Measurements from ENCODE around the gene PSMA3.

The PSMA3 gene

DNA sequence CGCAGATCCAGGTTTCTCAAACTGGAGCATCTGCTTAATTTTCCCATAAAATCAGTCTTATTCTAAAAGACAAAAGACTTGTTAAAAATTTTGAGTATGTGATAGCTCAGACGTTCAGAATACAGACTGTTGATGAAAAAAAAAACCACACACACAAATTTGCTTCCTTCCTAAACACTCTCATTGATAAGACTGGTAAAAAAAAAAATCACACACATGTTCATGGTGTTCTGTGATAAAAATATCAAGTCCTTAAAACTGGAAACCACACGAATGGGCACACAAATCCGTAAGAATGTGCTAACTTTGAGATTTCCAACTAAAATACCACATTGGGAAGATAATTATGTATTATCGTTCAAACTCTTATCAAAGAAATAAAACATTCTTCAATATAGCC, 47.0 kb downstream of the PSMA3 start:
- Histone ChIP-seq H3K4me1 (peaks cover 6 to 50% (median 13%) of the 10 kb centered on the region in 10 experiments; a peak in 18 of 20 replicates), H3K4me3 (no peak overlapping the region), H3K27me3 (no peaks in the 10 kb centered on the region), H4K20me1 (peaks cover 89 to 100% (median 99%) of the 10 kb centered on the region in 11 experiments; a peak in 21 of 22 replicates), H3K36me3 (peaks cover 86 to 94% (median 91%) of the 10 kb centered on the region in 11 experiments), H3K9ac (no peak overlapping the region), H3K4me2 (no peak overlapping the region), H3K27ac (no peak overlapping the region), H3K9me3 (replicated peaks in 1 of 11) (no peaks in the 10 kb centered on the region)
- no peak for TF ChIP-seq Cebpa-rat (IDR thresholded peaks at IDR 0.05)

DNA sequence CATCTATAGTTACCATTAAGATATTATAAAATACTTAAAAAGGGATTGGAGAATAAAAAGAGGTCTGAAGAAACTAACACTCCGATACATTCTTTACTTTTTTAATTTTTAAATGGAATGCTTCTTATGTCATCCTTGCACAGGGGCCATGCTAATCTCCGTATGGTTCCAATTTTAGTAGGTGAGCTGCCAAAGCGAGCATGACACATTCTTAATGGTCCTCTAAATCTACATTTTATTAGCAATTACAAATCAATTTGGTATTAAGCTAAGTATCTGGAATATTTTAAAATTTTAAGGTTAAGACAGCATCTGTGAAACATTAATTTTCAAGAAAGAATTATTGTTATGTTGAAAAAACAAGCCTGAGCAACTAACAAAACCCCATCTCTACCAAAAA, 47.5 kb downstream of the PSMA3 start:
- H3K4me2 ChIP-seq: no peak overlapping the region
- peaks cover 82 to 88% (median 85%) of the 10 kb centered on the region in 11 experiments for H3K36me3 ChIP-seq
- peaks cover 6 to 50% (median 13%) of the 10 kb centered on the region in 10 experiments; a peak in 18 of 20 replicates for H3K4me1 ChIP-seq
- peaks cover 94 to 100% (median 100%) of the 10 kb centered on the region in 11 experiments; a peak in 21 of 22 replicates for H4K20me1 ChIP-seq
- H3K9me3 ChIP-seq (replicated peaks in 1 of 11): no peaks in the 10 kb centered on the region
- no peak overlapping the region for H3K27ac ChIP-seq
- H3K9ac ChIP-seq: no peak overlapping the region
- TF ChIP-seq Cebpa-rat (IDR thresholded peaks at IDR 0.05): no peak
- H3K4me3 ChIP-seq: no peak overlapping the region
- H3K27me3 ChIP-seq: no peaks in the 10 kb centered on the region

DNA sequence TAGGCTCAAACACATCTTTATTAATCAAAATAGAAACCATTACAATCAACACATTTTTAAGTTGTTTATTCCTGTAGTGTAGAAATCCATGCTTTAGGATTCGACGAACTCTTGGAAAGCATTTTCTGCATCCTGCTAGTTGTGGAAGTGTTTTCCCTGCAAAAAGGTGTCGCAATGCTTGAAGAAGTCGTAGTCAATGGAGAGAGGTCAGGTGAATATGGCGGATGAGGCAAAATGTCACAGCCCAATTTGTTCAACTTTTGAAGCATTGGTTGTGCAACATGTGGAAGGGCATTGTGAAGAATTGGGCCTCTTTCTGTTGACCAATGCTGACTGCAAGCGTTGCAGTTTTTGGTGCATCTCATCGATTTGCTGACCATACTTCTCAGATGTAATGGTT, 49.6 kb downstream of the PSMA3 start:
- peaks cover 62 to 68% (median 65%) of the 10 kb centered on the region in 11 experiments for H3K36me3 ChIP-seq
- peak overlapping the region in 3 of 11 experiments; percentile 3 to 91 (median 84); a peak in 4 of 22 replicates for H3K4me2 ChIP-seq
- H3K27me3 ChIP-seq: no peaks in the 10 kb centered on the region
- no peak overlapping the region for H3K4me3 ChIP-seq
- peaks cover 78 to 90% (median 84%) of the 10 kb centered on the region in 11 experiments; a peak in 21 of 22 replicates for H4K20me1 ChIP-seq
- no peaks in the 10 kb centered on the region for H3K9me3 ChIP-seq (replicated peaks in 1 of 11)
- no peak overlapping the region for H3K27ac ChIP-seq
- H3K9ac ChIP-seq: no peak overlapping the region
- H3K4me1 ChIP-seq: peaks cover 6 to 42% (median 13%) of the 10 kb centered on the region in 10 experiments; a peak in 18 of 20 replicates
- peak in 1 of 11 experiments; percentile 61; a peak in 3 of 22 replicates for TF ChIP-seq Cebpa-rat (IDR thresholded peaks at IDR 0.05)

DNA sequence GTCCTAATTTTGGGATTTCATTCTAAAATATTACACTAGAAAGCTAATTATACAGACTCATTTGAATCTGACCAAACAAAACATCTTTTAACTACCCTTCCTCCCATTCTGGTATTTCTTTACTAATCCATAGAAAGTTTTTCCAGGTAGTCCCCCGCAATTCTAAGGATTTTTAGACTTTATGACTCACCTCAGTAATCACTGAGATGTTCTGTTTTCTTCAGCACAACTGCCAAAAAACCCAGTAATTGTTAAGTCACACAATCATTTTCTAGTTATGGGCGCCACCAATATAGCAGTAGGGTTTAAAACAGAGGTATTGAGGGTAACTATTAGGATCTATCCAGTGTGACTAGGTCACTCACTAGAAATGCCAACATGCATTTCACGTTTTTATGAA, 52.1 kb downstream of the PSMA3 start:
- Histone ChIP-seq H3K4me2 (peak overlapping the region; percentile 71 to 94 (median 86)), H3K9me3 (replicated peaks in 1 of 11) (no peaks in the 10 kb centered on the region), H3K27me3 (no peaks in the 10 kb centered on the region), H4K20me1 (peaks cover 55 to 73% (median 59%) of the 10 kb centered on the region in 11 experiments; a peak in 21 of 22 replicates), H3K9ac (peak overlapping the region; percentile 89 to 97 (median 93)), H3K4me1 (peaks cover 7 to 45% (median 23%) of the 10 kb centered on the region in 10 experiments), H3K27ac (peak overlapping the region; percentile 92 to 98 (median 96)), H3K36me3 (peaks cover 40 to 53% (median 45%) of the 10 kb centered on the region in 11 experiments), H3K4me3 (peak overlapping the region; percentile 76 to 99 (median 92))
- TF ChIP-seq Cebpa-rat (IDR thresholded peaks at IDR 0.05): no peak

DNA sequence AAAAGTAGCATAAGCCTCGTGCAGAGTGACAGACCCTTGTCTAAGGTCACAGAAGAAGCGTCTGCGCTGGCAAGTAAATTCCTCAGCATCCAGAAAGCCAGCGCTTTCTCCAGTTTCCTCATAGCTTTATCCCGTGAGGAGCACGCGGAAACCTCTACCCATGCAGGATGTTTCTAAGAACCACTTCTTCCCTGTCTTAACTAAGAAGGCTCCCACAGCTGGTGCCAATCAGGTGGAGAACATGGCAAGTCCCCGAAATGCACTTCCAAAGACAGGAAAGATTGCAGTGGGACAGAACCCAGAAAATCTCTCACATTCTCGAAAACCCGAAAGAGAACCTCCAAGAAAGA, 52.7 kb downstream of the PSMA3 start:
- Histone ChIP-seq H3K27ac (peak overlapping the region; percentile 92 to 98 (median 96)), H3K4me3 (peak overlapping the region; percentile 76 to 99 (median 92)), H3K9ac (peak overlapping the region; percentile 89 to 97 (median 93)), H3K27me3 (no peaks in the 10 kb centered on the region), H4K20me1 (peaks cover 50 to 71% (median 52%) of the 10 kb centered on the region in 11 experiments; a peak in 21 of 22 replicates), H3K4me1 (peaks cover 7 to 44% (median 23%) of the 10 kb centered on the region in 10 experiments), H3K36me3 (peaks cover 34 to 52% (median 43%) of the 10 kb centered on the region in 11 experiments), H3K4me2 (peak overlapping the region; percentile 71 to 94 (median 86)), H3K9me3 (replicated peaks in 1 of 11) (no peaks in the 10 kb centered on the region)
- no peak for TF ChIP-seq Cebpa-rat (IDR thresholded peaks at IDR 0.05)

DNA sequence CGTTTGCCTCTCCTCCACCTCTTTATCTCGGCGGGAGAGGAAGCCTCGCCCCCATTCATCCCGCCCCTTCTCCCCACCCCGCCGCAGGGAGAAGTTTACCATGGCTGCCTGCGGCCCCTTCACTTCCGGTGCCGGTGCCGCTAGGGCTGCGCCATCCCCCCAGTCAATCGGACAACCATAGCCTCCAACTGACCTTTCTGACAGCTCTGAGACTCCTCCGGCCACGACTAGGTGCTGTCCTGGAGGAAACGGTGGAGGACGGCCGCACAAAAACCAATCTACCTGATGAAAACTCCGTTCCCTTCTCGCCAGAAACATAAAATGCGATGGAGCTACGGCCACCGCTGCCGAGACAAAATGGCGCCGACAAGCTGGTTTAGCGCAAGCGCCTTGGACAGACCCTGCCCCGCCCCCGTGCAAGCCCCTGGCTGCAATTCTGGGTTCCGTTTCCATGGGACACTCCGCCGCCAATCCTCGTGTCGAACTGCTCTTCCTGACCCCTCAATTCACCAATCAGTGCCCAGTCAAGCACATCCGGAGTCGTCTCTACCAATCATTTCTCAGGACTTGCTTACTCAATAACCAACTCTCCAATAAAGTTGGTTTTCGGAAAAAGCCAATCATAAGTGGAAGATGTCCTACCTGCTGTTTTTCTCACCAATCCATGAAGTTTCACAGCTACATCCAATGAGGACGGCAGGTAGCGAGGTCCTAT, 53.3 kb downstream of the PSMA3 start:
- Histone ChIP-seq H3K9ac (peak overlapping the region; percentile 91 to 97 (median 95)), H3K4me3 (peak overlapping the region; percentile 83 to 100 (median 97))

DNA sequence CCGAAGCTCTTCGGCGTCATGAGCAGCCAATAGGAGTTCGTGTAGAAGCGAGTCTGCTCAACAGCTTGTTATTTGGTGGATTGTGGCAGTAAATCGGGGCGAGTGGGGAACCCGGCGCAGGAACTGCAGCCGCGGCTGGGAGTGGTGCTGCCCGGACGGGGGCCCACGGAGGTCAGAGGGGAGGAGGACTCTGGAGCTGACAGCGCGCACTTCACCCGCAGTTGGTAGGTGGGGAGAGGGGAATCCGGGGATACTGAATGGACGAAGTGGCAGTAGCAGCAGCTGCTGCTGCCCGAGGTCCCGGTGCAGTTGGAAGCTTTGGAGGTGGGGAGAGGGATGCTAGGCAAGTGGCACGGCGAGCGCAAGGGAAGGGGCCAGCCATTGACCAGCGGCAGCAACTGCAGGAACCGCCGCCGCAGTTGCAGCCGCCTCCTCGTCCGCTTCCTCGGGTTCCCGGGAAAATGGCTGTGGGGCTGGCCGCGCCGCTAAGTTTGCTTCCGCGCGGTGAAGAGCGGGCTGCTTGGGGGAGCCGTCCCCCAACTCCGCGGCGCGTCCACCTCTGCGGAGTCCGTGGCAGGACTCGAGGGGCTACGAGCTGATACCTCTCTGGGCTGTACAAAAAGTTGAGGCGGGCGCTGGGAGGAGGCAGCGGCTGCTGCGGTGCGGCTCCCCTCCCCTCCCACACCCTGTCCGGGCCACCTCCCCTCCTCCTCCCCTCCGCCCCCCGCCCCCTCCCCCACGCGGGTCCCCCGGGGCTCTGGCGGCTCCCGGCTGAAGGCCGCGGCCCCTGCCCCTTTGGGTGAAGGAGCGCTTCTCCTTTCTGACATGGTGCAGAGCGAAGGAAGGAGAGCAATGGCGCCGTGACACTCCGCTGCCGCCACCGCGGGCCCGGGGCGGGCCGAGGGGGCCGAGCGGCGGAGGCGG, 54.1 kb downstream of the PSMA3 start, which contains the start of gene ARID4A:
Gene ARID4A, plus strand, starts transcription at position 79 of the 924 bp plus-strand sequence. CDS start 1,300 bp downstream, outside the sequence.
- H3K36me3 ChIP-seq: peaks cover 29 to 51% (median 42%) of the 10 kb centered on the region in 11 experiments
- H3K27me3 ChIP-seq: no peaks in the 10 kb centered on the region
- peak within 1 kb of the TSS; percentile 91 to 97 (median 95) for H3K9ac ChIP-seq
- peak within 1 kb of the TSS; percentile 92 to 98 (median 96) for H3K27ac ChIP-seq
- H3K4me3 ChIP-seq: peak within 1 kb of the TSS; percentile 83 to 100 (median 97)
- peaks cover 38 to 71% (median 43%) of the 10 kb centered on the region in 11 experiments for H4K20me1 ChIP-seq
- H3K4me1 ChIP-seq: peaks cover 6 to 39% (median 23%) of the 10 kb centered on the region in 10 experiments
- no peak for TF ChIP-seq Cebpa-rat (IDR thresholded peaks at IDR 0.05)
- H3K9me3 ChIP-seq (replicated peaks in 1 of 11): no peaks in the 10 kb centered on the region
- peak within 1 kb of the TSS; percentile 83 to 94 (median 86) for H3K4me2 ChIP-seq

More for the DNA sequence above, 53.3 kb downstream of the PSMA3 start:
- TF ChIP-seq Cebpa-rat (IDR thresholded peaks at IDR 0.05): no peak
- no peaks in the 10 kb centered on the region for H3K27me3 ChIP-seq
- peak overlapping the region; percentile 92 to 98 (median 96) for H3K27ac ChIP-seq
- H3K4me2 ChIP-seq: peak overlapping the region in 9 of 11 experiments; percentile 71 to 94 (median 86); a peak in 17 of 22 replicates
- no peaks in the 10 kb centered on the region for H3K9me3 ChIP-seq (replicated peaks in 1 of 11)
- peaks cover 7 to 42% (median 23%) of the 10 kb centered on the region in 10 experiments for H3K4me1 ChIP-seq
- H3K36me3 ChIP-seq: peaks cover 33 to 52% (median 42%) of the 10 kb centered on the region in 11 experiments
- peaks cover 45 to 71% (median 51%) of the 10 kb centered on the region in 11 experiments; a peak in 21 of 22 replicates for H4K20me1 ChIP-seq

Data from BLaER1 treated with 17β-estradiol and CSF1 and Interleukin-3, amounts not matched to agents 10 nM and 100 nM (cell line).